GM21786 (cell line): ENCODE measurements around the gene ZNF735.
"Not testable (repeated sequence)": the region's sequence is repeated elsewhere in the genome, so short reads cannot be mapped to it uniquely, and the experiment has no call there.

Experiments
- ATAC-seq: cut with Tn5 transposase; IDR thresholded peaks from one replicate; pipeline ENCODE4 v1.9.1; 2021; ENCODE audit not compliant: unreplicated experiment

ZNF735 gene

DNA sequence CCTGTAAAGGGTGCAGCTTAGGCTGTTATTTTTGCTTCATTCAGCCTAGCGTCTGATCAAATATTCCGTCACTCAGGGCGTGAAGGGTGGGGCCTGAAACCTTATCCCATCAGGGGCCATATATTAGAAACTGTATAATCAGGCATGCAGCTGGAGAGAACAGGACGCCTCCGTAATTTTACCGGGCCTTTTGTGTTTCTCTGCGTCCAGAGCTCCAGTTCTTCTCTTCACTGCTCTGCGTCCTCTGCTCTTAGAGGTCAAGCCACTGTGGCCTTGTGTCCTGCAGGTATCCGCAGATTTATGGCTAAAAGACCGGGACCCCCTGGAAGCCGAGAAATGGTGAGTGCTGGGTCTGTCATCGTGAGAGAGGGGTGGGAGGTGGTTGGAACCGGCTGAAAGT is at the start of gene ZNF735:
TSS of gene ZNF735 (plus strand) at position 301 of the 400 bp plus-strand sequence. CDS start at position 301, 0 bp downstream.
- ATAC-seq: no peak

DNA sequence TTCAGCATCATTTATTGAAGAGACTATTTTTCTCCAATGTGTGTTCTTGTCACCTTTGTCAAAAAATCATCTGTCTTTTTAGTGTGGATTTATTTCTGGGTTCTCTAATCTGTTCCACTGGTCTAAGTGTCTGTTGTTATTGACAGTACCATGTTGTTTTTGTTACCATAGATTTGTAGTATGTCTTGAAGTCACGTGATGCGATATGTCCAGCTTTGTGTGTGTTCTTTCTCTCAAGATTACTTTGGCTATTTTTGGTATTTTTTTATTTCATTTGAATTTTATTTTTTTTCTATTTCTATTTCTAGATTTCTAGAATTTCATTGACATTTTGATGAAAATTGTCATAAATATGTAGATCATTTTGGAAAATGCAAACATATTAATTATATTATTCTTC is 36.0 kb upstream of the ZNF735 start:
- ATAC-seq: not testable (repeated sequence)

GRCh38 chr7:64174328-64174727 is 32.7 kb upstream of the ZNF735 start:
- ATAC-seq: no peak

GRCh38 chr7:64174941-64175340 is 32.1 kb upstream of the ZNF735 start:
- no peak for ATAC-seq

GRCh38 chr7:64180989-64181388 is 26.0 kb upstream of the ZNF735 start:
- no peak for ATAC-seq

DNA sequence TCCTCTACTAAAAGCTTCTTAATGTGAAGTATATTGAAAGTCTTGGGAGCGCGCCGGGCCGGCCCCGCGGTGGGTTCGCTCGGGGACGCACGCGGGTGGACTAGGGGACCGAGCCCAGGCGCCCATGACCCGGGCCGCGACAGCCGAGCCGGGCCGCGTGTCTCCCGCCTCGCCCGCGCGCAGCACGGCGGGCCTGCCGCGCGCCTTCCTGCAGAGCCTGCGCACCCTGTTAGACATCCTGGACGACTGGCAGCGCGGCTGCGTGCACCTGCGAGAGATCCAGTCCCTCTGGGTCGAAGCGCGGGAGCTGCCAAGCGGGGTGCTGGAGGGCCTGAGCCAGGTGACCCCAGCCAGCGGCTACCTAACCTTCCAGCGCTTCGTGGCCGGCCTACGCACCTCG is 25.4 kb upstream of the ZNF735 start:
- ATAC-seq: no peak

DNA sequence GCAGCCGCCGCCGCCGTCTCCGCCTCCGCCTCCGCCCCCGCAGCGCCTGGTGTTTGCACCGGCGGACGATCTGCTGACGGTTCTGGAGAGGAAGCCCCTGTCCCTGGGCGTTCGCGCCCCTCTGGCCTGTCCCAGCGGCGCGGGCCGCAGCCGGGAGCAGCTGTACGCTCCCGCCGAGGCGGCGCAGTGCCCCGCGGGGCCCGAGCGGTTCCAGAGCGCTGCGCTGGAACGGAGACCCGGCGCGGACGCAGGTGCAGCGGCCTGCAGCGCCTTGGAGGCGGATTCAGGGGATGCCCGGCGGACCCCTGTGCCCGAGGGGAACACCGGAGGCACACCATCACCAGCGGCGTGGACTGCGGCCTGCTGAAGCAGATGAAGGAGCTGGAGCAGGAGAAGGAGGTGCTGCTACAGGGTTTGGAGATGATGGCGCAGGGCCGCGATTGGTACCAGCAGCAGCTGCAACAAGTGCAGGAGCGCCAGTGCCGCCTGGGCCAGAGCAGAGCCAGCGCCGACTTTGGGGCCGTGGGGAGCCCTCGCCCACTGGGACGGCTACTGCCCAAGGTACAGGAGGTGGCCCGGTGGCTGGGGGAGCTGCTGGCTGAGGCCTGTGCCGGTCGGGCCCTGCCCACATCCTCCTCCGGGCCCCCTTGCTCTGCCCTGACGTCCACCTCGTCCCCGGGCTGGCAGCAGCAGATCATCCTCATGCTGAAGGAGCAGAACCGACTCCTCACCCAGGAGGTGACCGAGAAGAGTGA is 24.8 kb upstream of the ZNF735 start:
- ATAC-seq: no peak

GRCh38 chr7:64183126-64183742 is 23.8 kb upstream of the ZNF735 start:
- ATAC-seq: no peak

- no peak for ATAC-seq
Measured at GRCh38 chr7:64183827-64184372, 23.1 kb upstream of the ZNF735 start.

GRCh38 chr7:64184376-64184775 is 22.6 kb upstream of the ZNF735 start:
- no peak for ATAC-seq

GRCh38 chr7:64187408-64187807 is 19.6 kb upstream of the ZNF735 start:
- no peak for ATAC-seq

GRCh38 chr7:64192148-64192704 is 14.8 kb upstream of the ZNF735 start:
- no peak for ATAC-seq

DNA sequence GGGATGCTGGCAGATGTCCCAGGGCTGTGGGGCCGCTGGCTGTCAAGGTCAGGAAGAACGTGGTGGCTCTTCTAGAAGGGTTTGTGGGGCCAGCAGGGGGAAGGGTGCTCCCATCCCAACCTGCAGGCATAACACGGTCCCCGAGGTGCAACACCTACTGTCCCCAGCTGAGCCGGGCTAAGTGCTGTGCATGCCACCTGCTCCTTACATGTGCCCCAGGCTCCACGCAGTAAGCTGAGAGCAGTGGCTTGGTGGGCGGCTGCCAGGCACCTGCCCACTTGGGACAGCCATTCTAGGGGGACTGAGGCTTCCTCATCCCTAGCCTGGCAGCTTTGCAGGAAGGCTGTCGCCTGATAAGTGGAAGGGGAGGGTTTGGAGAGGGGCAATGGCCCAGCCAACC is 14.2 kb upstream of the ZNF735 start:
- no peak for ATAC-seq

- not testable (repeated sequence) for ATAC-seq
Measured at GRCh38 chr7:64219710-64220298, 12.8 kb downstream of the ZNF735 start.

DNA sequence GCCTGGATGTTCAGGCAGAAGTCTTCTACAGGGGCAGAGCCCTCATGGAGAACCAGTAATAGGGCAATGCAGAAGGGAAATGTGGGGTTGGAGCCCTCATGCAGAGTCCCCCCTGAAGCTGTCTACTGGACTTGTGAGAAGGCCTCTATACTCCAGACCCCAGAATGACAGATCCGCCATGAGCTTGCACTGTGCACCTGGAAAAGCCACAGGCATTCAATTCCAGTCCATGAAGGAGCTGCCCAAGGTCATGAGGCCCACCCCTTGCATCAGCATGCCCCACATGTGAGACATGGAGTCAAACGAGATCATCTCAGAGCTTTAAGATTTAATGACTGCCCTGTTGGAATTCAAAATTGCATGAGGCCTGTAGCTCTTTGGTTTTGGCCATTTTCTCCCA is 16.4 kb downstream of the ZNF735 start:
- no peak for ATAC-seq

DNA sequence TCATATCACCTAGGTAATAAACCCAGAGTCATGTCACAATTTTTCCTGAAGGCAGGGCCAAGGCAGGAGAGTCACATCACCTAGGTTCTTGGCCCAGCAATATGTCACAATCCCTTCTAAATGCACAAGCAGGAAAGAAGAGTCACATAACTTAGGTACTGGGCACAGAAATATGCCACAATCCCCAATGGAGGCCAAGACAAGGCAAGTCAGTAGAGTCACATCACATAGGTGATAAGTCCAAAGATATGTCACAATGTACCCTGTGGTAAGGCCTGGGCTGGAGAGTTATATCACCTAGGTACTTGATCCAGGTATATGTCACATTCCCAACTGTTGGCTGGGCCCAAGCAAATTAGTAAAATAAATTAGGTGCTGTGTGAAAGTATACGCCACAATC is 21.2 kb downstream of the ZNF735 start, which contains the start of gene ZNF679:
TSS of gene ZNF679 (plus strand) at position 301 of the 400 bp plus-strand sequence. CDS start 20,644 bp downstream, outside the sequence.
- ATAC-seq: not testable (repeated sequence)

GRCh38 chr7:64266341-64266919 is 59.4 kb downstream of the ZNF735 start:
- no peak for ATAC-seq
